Fibroblast of lung (primary cell): ENCODE measurements around the gene KRAS. TPM values are rescaled to one million over a fixed set of nuclear protein-coding genes. Genes with fewer than 3 reads are reported as not detected.

Experiments used
- DNase-seq, 2 donors: peaks; one replicate each; pipeline versions ENCODE4 v3.0.0 to v3.0.0-alpha.2; 2010; ENCODE audit warnings: low read depth in 2 of 2
- H2AFZ ChIP-seq: 2 replicates; pipeline ENCODE4 v1.5.1; 2012; ENCODE audit warnings: low read length, control low read depth, inconsistent platforms
- H3K27ac ChIP-seq: 2 replicates; pipeline ENCODE4 v1.5.1; 2011; ENCODE audit warnings: low read length, control low read depth; ENCODE audit not compliant: insufficient read depth
- H3K27me3 ChIP-seq: 2 replicates; pipeline ENCODE4 v1.5.1; 2011; ENCODE audit warnings: mild to moderate bottlenecking, low read length; ENCODE audit not compliant: control insufficient read depth, insufficient read depth
- H3K36me3 ChIP-seq: 2 replicates; pipeline ENCODE4 v1.5.1; 2011; ENCODE audit warnings: low read length; ENCODE audit not compliant: control insufficient read depth, insufficient read depth
- H3K4me1 ChIP-seq: 2 replicates; pipeline ENCODE4 v1.5.1; 2011; ENCODE audit warnings: low read length; ENCODE audit not compliant: control insufficient read depth, insufficient read depth; ENCODE audit errors: extremely low read depth
- H3K4me2 ChIP-seq: 2 replicates; pipeline ENCODE4 v1.5.1; 2011; ENCODE audit warnings: low read length, control low read depth; ENCODE audit not compliant: insufficient read depth; ENCODE audit errors: extremely low read depth
- H3K4me3 ChIP-seq, 4 experiments: fragments of 200-600 bp in 1 of 4; sonication (generic) in 1 of 4; replicated peaks in 1 of 4; 2 replicates each; pipeline ENCODE4 v1.5.1; 2011 to 2016; ENCODE audit warnings: low read length in 4 of 4, low read depth in 3 of 4, mild to moderate bottlenecking in 3 of 4, control low read depth in 2 of 4, inconsistent platforms in 1 of 4, mixed read lengths in 1 of 4; ENCODE audit not compliant: insufficient read depth in 1 of 4; ENCODE audit errors: control extremely low read depth in 1 of 4
- H3K79me2 ChIP-seq: 2 replicates; pipeline ENCODE4 v1.5.1; 2012; ENCODE audit warnings: mild to moderate bottlenecking, low read length, inconsistent platforms; ENCODE audit not compliant: control insufficient read depth, insufficient read depth
- H3K9ac ChIP-seq: 2 replicates; pipeline ENCODE4 v1.5.1; 2011; ENCODE audit warnings: mild to moderate bottlenecking, low read length, control low read depth; ENCODE audit not compliant: insufficient read depth
- H3K9me3 ChIP-seq: 2 replicates; pipeline ENCODE4 v1.5.1; 2012; ENCODE audit warnings: low read depth, low read length; ENCODE audit not compliant: control insufficient read depth, insufficient read depth
- H4K20me1 ChIP-seq: 2 replicates; pipeline ENCODE4 v1.5.1; 2011; ENCODE audit warnings: low read length; ENCODE audit not compliant: control insufficient read depth, insufficient read depth; ENCODE audit errors: extremely low read depth
- CTCF ChIP-seq, 2 donors: IDR thresholded peaks in 1 of 2; conservative IDR thresholded peaks in 1 of 2; 1 replicate in 1 of 2; 2 replicates in 1 of 2; pipeline ENCODE4 v1.5.1; 2011 to 2012; ENCODE audit warnings: low read length in 2 of 2, control low read depth in 1 of 2, inconsistent platforms in 1 of 2, low read depth in 1 of 2, mild to moderate bottlenecking in 1 of 2
- EZH2 ChIP-seq: IDR thresholded peaks from 2 replicates; pipeline ENCODE4 v1.5.1; 2012; ENCODE audit warnings: low read length, control low read depth, mild to moderate bottlenecking; ENCODE audit errors: missing control alignments
- polyA minus RNA-seq: library from RNA; depleted of rRNA, polyadenylated mRNA; stranded (reverse); fragments of >200 nt; gene quantifications from 2 replicates; pipeline ENCODE4 v1.2.3, GENCODE V29; 2011; ENCODE audit warnings: low replicate concordance
- polyA plus RNA-seq, 2 donors: library from polyadenylated mRNA; depleted of rRNA in 1 of 2; stranded (reverse) in 1 of 2; unstranded in 1 of 2; fragments of >200 nt; gene quantifications; 2 replicates each; pipeline ENCODE4 v1.2.1, GENCODE V29; 2011 to 2012; ENCODE audit warnings: missing spikeins in 1 of 2
- total RNA-seq: library from RNA; depleted of rRNA; stranded (reverse); fragments of >200 nt; gene quantifications from 2 replicates; pipeline ENCODE4 v1.2.1, GENCODE V29; 2014

KRAS gene
- 12.3 and 15.0 TPM in 2 replicates for total RNA-seq
- 21.2 and 31.3 TPM in 2 replicates for polyA plus RNA-seq
- polyA plus RNA-seq (2012) = 12.3 and 19.1 TPM in 2 replicates
- polyA minus RNA-seq = 6.7 and 11.7 TPM in 2 replicates

GRCh38 chr12:25250744-25251730, at the start of gene KRAS:
KRAS (minus strand) TSS chr12:25250929.
- peak; percentile 98 to 99 for DNase-seq
- peak within 1 kb of the TSS; percentile 85 for H3K4me2 ChIP-seq
- TF ChIP-seq CTCF (conservative IDR thresholded peaks at IDR 0.05 in 1 of 2, IDR thresholded peaks at IDR 0.05 in 1 of 2; ENCODE audit: low read depth in 1 of 2, low read length in 2 of 2) = no peak
- no peak for TF ChIP-seq EZH2
- H3K27ac ChIP-seq = peak within 1 kb of the TSS; percentile 74
- H3K36me3 ChIP-seq = no peaks in the 10 kb centered on the region
- H3K27me3 ChIP-seq = no peaks in the 10 kb centered on the region
- H2AFZ ChIP-seq = peak within 1 kb of the TSS; percentile 68
- H3K4me3 ChIP-seq = peak within 1 kb of the TSS; percentile 42 to 90 (median 75)
- no peaks in the 10 kb centered on the region for H4K20me1 ChIP-seq
- no peaks in the 10 kb centered on the region for H3K4me1 ChIP-seq
- H3K9ac ChIP-seq = peak within 1 kb of the TSS; percentile 85
- peaks cover 33% of the 10 kb centered on the region for H3K79me2 ChIP-seq
- no peaks in the 10 kb centered on the region for H3K9me3 ChIP-seq

GRCh38 chr12:25296381-25296780, 45.7 kb upstream of the KRAS start:
- no peak for DNase-seq
- no peak overlapping the region for H3K4me3 ChIP-seq
- no peaks in the 10 kb centered on the region for H3K27me3 ChIP-seq
- no peaks in the 10 kb centered on the region for H3K9me3 ChIP-seq
- no peaks in the 10 kb centered on the region for H3K36me3 ChIP-seq
- H3K9ac ChIP-seq = no peak overlapping the region
- TF ChIP-seq CTCF (conservative IDR thresholded peaks at IDR 0.05 in 1 of 2, IDR thresholded peaks at IDR 0.05 in 1 of 2; ENCODE audit: low read depth in 1 of 2, low read length in 2 of 2) = no peak
- no peak for TF ChIP-seq EZH2
- no peaks in the 10 kb centered on the region for H3K4me1 ChIP-seq
- H2AFZ ChIP-seq = no peak overlapping the region
- no peak overlapping the region for H3K4me2 ChIP-seq
- H3K27ac ChIP-seq = no peak overlapping the region
- no peaks in the 10 kb centered on the region for H4K20me1 ChIP-seq
- H3K79me2 ChIP-seq = no peaks in the 10 kb centered on the region

GRCh38 chr12:25295361-25295760, 44.6 kb upstream of the KRAS start:
- TF ChIP-seq CTCF (conservative IDR thresholded peaks at IDR 0.05 in 1 of 2, IDR thresholded peaks at IDR 0.05 in 1 of 2; ENCODE audit: low read depth in 1 of 2, low read length in 2 of 2) (no peak), EZH2 (no peak)
- Histone ChIP-seq H3K27ac (no peak overlapping the region), H3K9me3 (no peaks in the 10 kb centered on the region), H3K36me3 (no peaks in the 10 kb centered on the region), H3K27me3 (no peaks in the 10 kb centered on the region), H3K4me3 (no peak overlapping the region), H3K79me2 (no peaks in the 10 kb centered on the region), H2AFZ (no peak overlapping the region), H3K4me1 (no peaks in the 10 kb centered on the region), H3K9ac (no peak overlapping the region), H4K20me1 (no peaks in the 10 kb centered on the region), H3K4me2 (no peak overlapping the region)
- no peak for DNase-seq
